Stimulated activated CD8-positive, alpha-beta memory T cell treated with anti-CD3 and anti-CD28 coated beads, Interleukin-7, amount 100 ng/mL, for 24 hours (primary cell): ENCODE data around the gene UTF1.

Source experiments
- DNase-seq: peaks from one replicate; pipeline ENCODE4 v3.0.0-alpha.2; 2020; ENCODE audit warnings: low read depth

Gene UTF1

GRCh38 chr10:133230044-133230361 lies at the start of gene UTF1:
UTF1 (plus strand) TSS chr10:133230217; CDS start chr10:133230289, 72 bp downstream.
- no peak for DNase-seq

- DNase-seq = no peak
These were observed 48.9 kb upstream of the UTF1 start for GRCh38 chr10:133180965-133181639.

- no peak for DNase-seq
These were observed 47.8 kb upstream of the UTF1 start for GRCh38 chr10:133182190-133182589.

- DNase-seq = no peak
These were observed 47.0 kb upstream of the UTF1 start for GRCh38 chr10:133182791-133183645.

GRCh38 chr10:133183646-133184378 lies 46.2 kb upstream of the UTF1 start:
- no peak for DNase-seq

- DNase-seq = no peak
These were observed 45.3 kb upstream of the UTF1 start for GRCh38 chr10:133184591-133185244.

- no peak for DNase-seq
These were observed 44.6 kb upstream of the UTF1 start for GRCh38 chr10:133185421-133185820.

GRCh38 chr10:133185916-133186315 lies 44.1 kb upstream of the UTF1 start:
- DNase-seq = no peak

- DNase-seq = no peak
These were observed 43.5 kb upstream of the UTF1 start for GRCh38 chr10:133186416-133187090.

- no peak for DNase-seq
These were observed 42.7 kb upstream of the UTF1 start for GRCh38 chr10:133187091-133187905.

GRCh38 chr10:133187906-133188681 lies 41.9 kb upstream of the UTF1 start:
- DNase-seq = no peak

GRCh38 chr10:133189256-133189655 lies 40.8 kb upstream of the UTF1 start:
- no peak for DNase-seq

GRCh38 chr10:133189726-133190125 lies 40.3 kb upstream of the UTF1 start:
- no peak for DNase-seq

GRCh38 chr10:133190225-133190624 lies 39.8 kb upstream of the UTF1 start:
- DNase-seq = no peak

- no peak for DNase-seq
These were observed 38.4 kb upstream of the UTF1 start for GRCh38 chr10:133191651-133192050.

- no peak for DNase-seq
These were observed 35.9 kb upstream of the UTF1 start for GRCh38 chr10:133194151-133194550.

GRCh38 chr10:133195096-133195495 lies 34.9 kb upstream of the UTF1 start:
- no peak for DNase-seq

- DNase-seq = no peak
These were observed 34.4 kb upstream of the UTF1 start for GRCh38 chr10:133195611-133196010.

GRCh38 chr10:133196221-133196915 lies 33.6 kb upstream of the UTF1 start:
- no peak for DNase-seq
